H1 (cell line): Measurements from ENCODE around the gene CTNNA3.

Experiments used
- CTCF ChIP-seq, 3 experiments: IDR thresholded peaks; 1 replicate in 2 of 3; 2 replicates in 1 of 3; pipeline versions ENCODE4 v1.5.1 to v1.6.1; 2011; ENCODE audit warnings: low read length in 3 of 3, mild to moderate bottlenecking in 3 of 3, inconsistent platforms in 2 of 3, low read depth in 1 of 3, moderate library complexity in 1 of 3; ENCODE audit not compliant: insufficient read depth in 1 of 3; ENCODE audit errors: control extremely low read depth in 1 of 3
- MAFK ChIP-seq: IDR thresholded peaks from 2 replicates; pipeline ENCODE4 v1.6.1; 2012; ENCODE audit warnings: low read depth, mild to moderate bottlenecking, improper control_type of control experiment, low read length

GRCh38 chr10:67666416-67667034, 29.5 kb downstream of the CTNNA3 start:
- TF ChIP-seq CTCF (IDR thresholded peaks at IDR 0.05; ENCODE audit: control extremely low read depth in 1 of 3, insufficient read depth in 1 of 3, low read depth in 1 of 3, low read length in 3 of 3) (peak in 2 of 3 experiments; percentile 21 to 42; a peak in 2 of 4 replicates), MAFK (no peak)
